Esophagus muscularis mucosa (tissue), 4 donors: ENCODE data around the gene REC8. TPM values are rescaled to one million over a fixed set of nuclear protein-coding genes. Genes with fewer than 3 reads are reported as not detected.

Source experiments
- DNase-seq: peaks from one replicate; pipeline ENCODE4 v3.0.0-alpha.2; 2017; ENCODE audit errors: extremely low spot score
- H3K27ac ChIP-seq, 4 donors: fragments of 200-600 bp; sonication (generic); replicated peaks in 1 of 4; 1 replicate in 3 of 4; 2 replicates in 1 of 4; pipeline ENCODE4 v1.5.1; 2016 to 2019; ENCODE audit warnings: mild to moderate bottlenecking in 1 of 4
- H3K27me3 ChIP-seq, 4 donors: fragments of 200-600 bp; sonication (generic); one replicate each; pipeline versions ENCODE4 v1.5.1 to v1.6.0; 2016 to 2019
- H3K36me3 ChIP-seq, 4 donors: fragments of 200-600 bp; sonication (generic); one replicate each; pipeline ENCODE4 v1.5.1; 2016 to 2019
- H3K4me1 ChIP-seq, 4 donors: fragments of 200-600 bp; sonication (generic); one replicate each; pipeline ENCODE4 v1.5.1; 2016 to 2019
- H3K4me3 ChIP-seq, 4 donors: fragments of 200-600 bp; sonication (generic); 1 replicate in 2 of 4; 2 replicates in 2 of 4; pipeline ENCODE4 v1.5.1; 2016 to 2019; ENCODE audit warnings: mild to moderate bottlenecking in 4 of 4, moderate library complexity in 1 of 4
- H3K9me3 ChIP-seq, 4 donors: fragments of 200-600 bp; sonication (generic); 1 replicate in 3 of 4; 2 replicates in 1 of 4; pipeline ENCODE4 v1.5.1; 2016 to 2019
- CTCF ChIP-seq, 3 experiments: fragments of 200-600 bp in 2 of 3; fragments of 450-650 bp in 1 of 3; sonication (generic) in 2 of 3; IDR thresholded peaks; one replicate each; pipeline ENCODE4 v1.5.1; 2017 to 2019; ENCODE audit warnings: antibody characterized with exemption in 3 of 3, mild to moderate bottlenecking in 2 of 3, moderate library complexity in 1 of 3
- EP300 ChIP-seq: sonication (generic); formaldehyde crosslinking; IDR thresholded peaks from one replicate; pipeline ENCODE4 v1.6.1; 2017; ENCODE audit warnings: antibody characterized with exemption
- POLR2A ChIP-seq: fragments of 450-650 bp; IDR thresholded peaks from one replicate; pipeline ENCODE4 v1.6.1; 2017; ENCODE audit warnings: antibody characterized with exemption, moderate library complexity, mild to moderate bottlenecking, low read depth
- POLR2AphosphoS5 ChIP-seq, 2 donors: sonication (generic); formaldehyde crosslinking; IDR thresholded peaks; one replicate each; pipeline ENCODE4 v1.6.1; 2017; ENCODE audit warnings: antibody characterized with exemption in 2 of 2
- WGBS: methylation state at CpG from one replicate; pipeline ENCODE4 v1.1.5; 2018; 5-methylcytosine and 5-hydroxymethylcytosine counted together
- intact Hi-C: fragments of 100-400 bp; cut with DNase I; formaldehyde crosslinking; loops from one replicate; pipeline ENCODE4 v1.15.1; 2023
- total RNA-seq, 4 donors: library from RNA; depleted of rRNA; stranded (reverse); fragments of >200 nt; gene quantifications; one replicate each; pipeline versions ENCODE4 v1.1.0 to v1.2.1, GENCODE V29; 2016

Gene REC8
- total RNA-seq, 4 donors from 2014 or later = 4.6 to 5.9 (median 5.0) TPM

- no peaks in the 10 kb centered on the region for H3K9me3 ChIP-seq
- intact Hi-C loops = loop anchor here (5.0 kb wide), 1 partner anchor 53 kb away; no protein-coding TSS in a partner anchor
- DNase-seq = no peak
- 82% methylated on average over 10 of the region's 11 CpGs for WGBS
- H3K4me1 ChIP-seq = peaks cover 27 to 45% (median 38%) of the 10 kb centered on the region in 4 donors
- no peak for TF ChIP-seq POLR2AphosphoS5 (IDR thresholded peaks at IDR 0.05)
- TF ChIP-seq CTCF (IDR thresholded peaks at IDR 0.05) = no peak
- TF ChIP-seq POLR2A = no peak
- TF ChIP-seq EP300 = no peak
- peak overlapping the region; percentile 88 to 92 (median 90) for H3K27ac ChIP-seq
- H3K27me3 ChIP-seq = no peaks in the 10 kb centered on the region
- H3K4me3 ChIP-seq = no peak overlapping the region
- H3K36me3 ChIP-seq = peaks cover 64 to 77% (median 72%) of the 10 kb centered on the region in 4 donors
These were observed 11.9 kb upstream of the REC8 start for GRCh38 chr14:24159777-24160498.

GRCh38 chr14:24160499-24160849 lies 11.4 kb upstream of the REC8 start:
- H3K9me3 ChIP-seq = no peaks in the 10 kb centered on the region
- intact Hi-C loops = loop anchor here (5.0 kb wide), 1 partner anchor 53 kb away; no protein-coding TSS in a partner anchor
- H3K27ac ChIP-seq = peak overlapping the region; percentile 88 to 92 (median 90)
- 86% methylated on average over 1 of the region's 4 CpGs for WGBS
- peaks cover 27 to 48% (median 39%) of the 10 kb centered on the region in 4 donors for H3K4me1 ChIP-seq
- DNase-seq = no peak
- no peaks in the 10 kb centered on the region for H3K27me3 ChIP-seq
- peaks cover 64 to 77% (median 72%) of the 10 kb centered on the region in 4 donors for H3K36me3 ChIP-seq
- TF ChIP-seq POLR2AphosphoS5 (IDR thresholded peaks at IDR 0.05) = no peak
- TF ChIP-seq POLR2A = no peak
- TF ChIP-seq EP300 = no peak
- TF ChIP-seq CTCF (IDR thresholded peaks at IDR 0.05) = no peak
- H3K4me3 ChIP-seq = peak overlapping the region in 1 of 4 donors; percentile 66

- peaks cover 27 to 48% (median 39%) of the 10 kb centered on the region in 4 donors for H3K4me1 ChIP-seq
- no peaks in the 10 kb centered on the region for H3K27me3 ChIP-seq
- peaks cover 64 to 77% (median 72%) of the 10 kb centered on the region in 4 donors for H3K36me3 ChIP-seq
- TF ChIP-seq POLR2AphosphoS5 (IDR thresholded peaks at IDR 0.05) = peak; percentile 90 to 98
- no peak for TF ChIP-seq POLR2A
- TF ChIP-seq EP300 = no peak
- TF ChIP-seq CTCF (IDR thresholded peaks at IDR 0.05) = peak in 2 of 3 experiments; percentile 94 to 95
- H3K4me3 ChIP-seq = peak within 1 kb of the TSS; percentile 66 to 73 (median 69)
- peak; percentile 99 for DNase-seq
- H3K27ac ChIP-seq = peak within 1 kb of the TSS; percentile 88 to 92 (median 90)
- WGBS = 0% methylated on average over 12 of the region's 12 CpGs
- intact Hi-C loops = loop anchor here (5.0 kb wide), 1 partner anchor 54 kb away; no protein-coding TSS in a partner anchor
- H3K9me3 ChIP-seq = no peaks in the 10 kb centered on the region
These were observed 10.8 kb upstream of the REC8 start, which contains the start of gene IRF9 for GRCh38 chr14:24160850-24161804. IRF9 (plus strand) TSS chr14:24161265; CDS start chr14:24162145, 880 bp downstream.

- Histone ChIP-seq H3K36me3 (peaks cover 64 to 77% (median 72%) of the 10 kb centered on the region in 4 donors), H3K4me1 (peaks cover 27 to 48% (median 39%) of the 10 kb centered on the region in 4 donors), H3K27me3 (no peaks in the 10 kb centered on the region), H3K9me3 (no peaks in the 10 kb centered on the region), H3K27ac (peak overlapping the region; percentile 88 to 92 (median 90)), H3K4me3 (peak overlapping the region; percentile 66 to 73 (median 69))
- TF ChIP-seq POLR2A (no peak), POLR2AphosphoS5 (IDR thresholded peaks at IDR 0.05) (no peak), EP300 (no peak), CTCF (IDR thresholded peaks at IDR 0.05) (no peak)
- WGBS = no CpG with 5 or more reads among the region's 8 CpGs
- intact Hi-C loops = loop anchor here (5.0 kb wide), 1 partner anchor 55 kb away; no protein-coding TSS in a partner anchor
- no peak for DNase-seq
These were observed 9.8 kb upstream of the REC8 start for GRCh38 chr14:24162093-24162492.
